H1 (cell line): ENCODE results near the gene METTL9. TPM values are rescaled to one million over a fixed set of nuclear protein-coding genes. Genes with fewer than 3 reads are reported as not detected.

ENCODE experiments used
- polyA plus RNA-seq, 7 experiments: library from polyadenylated mRNA; depleted of rRNA in 3 of 7; stranded (reverse) in 5 of 7; unstranded in 2 of 7; fragments of >200 nt in 5 of 7; fragments of 200-250 nt in 2 of 7; gene quantifications; 1 replicate in 5 of 7; 2 replicates in 1 of 7; 4 replicates in 1 of 7; pipeline versions ENCODE4 v1.2.1 to v1.2.3, GENCODE V29; 2011 to 2013; ENCODE audit warnings: missing spikeins in 2 of 7, mixed read lengths in 2 of 7
- total RNA-seq: library from RNA; stranded (reverse); fragmentation: NEBNext Ultra II Directional; extraction: Animal tissue kit (Norgen Biotek cat#: 25700); gene quantifications from 2 replicates; pipeline ENCODE4 v1.2.1, GENCODE V29; 2021
- TF ChIP-seq, protein P1 (sequence below): IDR thresholded peaks from 2 replicates; pipeline ENCODE4 v1.6.1; 2012; ENCODE audit warnings: inconsistent platforms

The METTL9 gene
- total and polyA plus RNA-seq, 2 of the 8 experiments (the other 6 are each of a cell fraction or from before 2014, with no cell fraction given): 45.4 to 112 TPM

GRCh38 chr16:21666772-21667171 lies 67.4 kb downstream of the METTL9 start (continued):
- TF ChIP-seq, protein P1, sequence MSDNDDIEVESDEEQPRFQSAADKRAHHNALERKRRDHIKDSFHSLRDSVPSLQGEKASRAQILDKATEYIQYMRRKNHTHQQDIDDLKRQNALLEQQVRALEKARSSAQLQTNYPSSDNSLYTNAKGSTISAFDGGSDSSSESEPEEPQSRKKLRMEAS: no peak
